Right cardiac atrium (tissue), 5 donors: ENCODE data around the gene WDR20. TPM values are rescaled to one million over a fixed set of nuclear protein-coding genes. Genes with fewer than 3 reads are reported as not detected.

Experiments
- ATAC-seq, 2 donors: fragments of 200-7000 bp; cut with Tn5 transposase; one replicate each; pipeline versions ENCODE4 v1.8.0 to v1.9.1; 2020; ENCODE audit warnings: moderate library complexity in 2 of 2, mild to moderate bottlenecking in 1 of 2
- DNase-seq, 3 donors: peaks; one replicate each; pipeline ENCODE4 v3.0.0-alpha.2; 2020
- H3K27ac ChIP-seq: one replicate; pipeline ENCODE4 v1.5.1; 2013; ENCODE audit warnings: mild to moderate bottlenecking, low read length, control low read depth, moderate library complexity
- H3K27me3 ChIP-seq: one replicate; pipeline ENCODE4 v1.6.1; 2013; ENCODE audit not compliant: control insufficient read depth, insufficient read depth
- H3K4me1 ChIP-seq: one replicate; pipeline ENCODE4 v1.6.1; 2013; ENCODE audit warnings: low read length; ENCODE audit not compliant: control insufficient read depth, insufficient read depth
- H3K4me3 ChIP-seq: one replicate; pipeline ENCODE4 v1.5.1; 2013; ENCODE audit warnings: low read length, control low read depth
- H3K9me3 ChIP-seq: one replicate; pipeline ENCODE4 v1.6.1; 2013; ENCODE audit warnings: low read length; ENCODE audit not compliant: control insufficient read depth
- WGBS: extraction: QIAGEN DNeasy Blood & Tissue Kit; methylation state at CpG from one replicate; pipeline ENCODE4 v1.1.7; 2013; 5-methylcytosine and 5-hydroxymethylcytosine counted together
- intact Hi-C, 4 donors: fragments of 100-400 bp; cut with DNase I; formaldehyde crosslinking; loops; one replicate each; pipeline versions ENCODE4 v1.11.0 to v1.14.0; 2022 to 2023
- polyA plus RNA-seq: library from polyadenylated mRNA; stranded (reverse); fragments of 200-250 nt; gene quantifications from one replicate; pipeline ENCODE4 v1.2.3, GENCODE V29; 2013
- total RNA-seq, 4 donors: library from RNA; stranded (reverse); fragmentation: NEBNext Ultra II Directional; extraction: Animal tissue kit (Norgen Biotek cat#: 25700); gene quantifications; one replicate each; pipeline ENCODE4 v1.2.1, GENCODE V29; 2021
- donor health status: healthy with polysubstance abuse.
- donor health status: DM: no; HTN: yes; CAD: no.
- donor health status: DM: no; HTN: no; CAD: no.
- donor health status: DM: no; HTN: yes; CAD: no; lungs with severe emphysema.
- donor health status: DM: yes; HTN: yes; CAD: no.

Gene WDR20
- total and polyA plus RNA-seq, 5 donors: 13.2 to 27.3 (median 22.0) TPM

DNA sequence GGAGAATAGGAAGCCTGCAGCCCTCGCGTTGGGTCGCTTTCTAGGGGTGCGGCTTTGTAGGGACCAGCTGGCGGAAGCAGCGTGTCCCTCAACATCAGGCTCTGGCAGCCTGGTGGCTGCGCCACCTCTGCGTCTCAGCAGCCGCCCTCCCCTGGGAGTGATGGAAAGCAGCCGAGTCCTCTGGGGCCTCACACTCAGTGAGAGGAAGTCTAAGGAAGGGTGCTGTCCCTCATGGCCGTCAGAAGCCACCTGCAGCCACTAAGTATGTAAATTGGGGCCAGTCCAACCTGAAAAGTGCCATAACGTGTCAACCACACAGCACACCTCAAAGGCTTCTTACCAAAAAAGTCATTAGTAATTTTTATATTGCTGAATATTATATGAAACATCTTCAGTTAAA, 80.3 kb downstream of the WDR20 start:
- no peaks in the 10 kb centered on the region for H3K9me3 ChIP-seq
- WGBS: 89% methylated on average over 12 of the region's 12 CpGs
- DNase-seq: no peak
- no peaks in the 10 kb centered on the region for H3K27me3 ChIP-seq
- H3K27ac ChIP-seq: no peak overlapping the region
- no peak for ATAC-seq
- intact Hi-C loops: no loop called here
- no peak overlapping the region for H3K4me3 ChIP-seq
- peaks cover 3% of the 10 kb centered on the region for H3K4me1 ChIP-seq

DNA sequence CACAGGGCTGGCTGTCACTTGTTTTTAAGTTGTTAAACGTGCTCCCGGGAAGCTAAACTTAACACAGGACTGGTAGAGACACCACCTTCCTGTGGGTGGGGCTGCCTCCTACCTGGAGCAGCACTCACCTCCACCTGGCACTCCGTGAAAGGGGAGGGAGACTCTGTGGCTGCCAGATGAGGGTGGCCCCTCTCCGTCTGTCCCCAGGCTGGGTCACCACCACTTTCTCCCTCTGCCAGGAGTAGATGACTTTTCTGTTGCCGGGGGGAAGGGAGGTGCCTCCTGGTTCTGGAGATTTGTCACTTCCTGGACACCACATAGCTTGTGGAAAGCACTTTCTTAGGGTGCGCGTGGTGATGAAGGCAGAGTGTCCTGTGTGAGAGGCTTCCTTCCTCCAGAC, 81.3 kb downstream of the WDR20 start:
- 49% methylated on average over 7 of the region's 7 CpGs for WGBS
- ATAC-seq (peak in 1 of 2 donors; percentile 53), DNase-seq (no peak)
- intact Hi-C loops: no loop called here
- Histone ChIP-seq H3K27me3 (no peaks in the 10 kb centered on the region), H3K27ac (no peak overlapping the region), H3K4me1 (peaks cover 3% of the 10 kb centered on the region), H3K4me3 (no peak overlapping the region), H3K9me3 (no peaks in the 10 kb centered on the region)

DNA sequence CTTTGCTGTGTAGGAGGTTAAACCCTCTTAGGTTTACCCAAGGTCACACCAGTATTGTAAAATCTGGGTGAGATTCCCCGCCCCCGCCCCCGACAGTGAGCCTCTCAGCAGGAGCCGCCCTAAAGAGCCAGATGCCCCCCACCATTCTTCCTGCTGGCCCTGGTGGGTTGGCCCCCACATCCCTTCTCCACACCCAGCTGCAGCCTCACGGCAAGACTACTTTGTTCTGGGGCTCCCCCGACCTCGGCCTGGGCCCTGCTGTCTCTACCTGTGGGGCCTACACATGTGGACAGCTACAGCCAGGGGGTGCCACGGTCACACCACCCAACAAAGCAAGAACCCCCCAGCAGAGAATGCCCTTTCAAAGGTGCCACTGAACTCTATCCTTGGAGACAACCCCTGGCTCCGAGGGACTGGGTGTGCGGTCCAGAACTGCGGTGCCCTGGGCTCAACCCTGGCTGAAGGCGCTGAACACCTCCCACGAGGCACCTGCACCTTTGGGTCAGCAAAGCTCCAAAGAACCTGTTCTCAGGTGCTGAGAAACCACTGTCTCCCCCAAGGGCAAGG, 82.4 kb downstream of the WDR20 start:
- no peak overlapping the region for H3K27ac ChIP-seq
- no peaks in the 10 kb centered on the region for H3K27me3 ChIP-seq
- H3K4me1 ChIP-seq: peaks cover 3% of the 10 kb centered on the region
- H3K9me3 ChIP-seq: no peaks in the 10 kb centered on the region
- no peak overlapping the region for H3K4me3 ChIP-seq
- no peak for DNase-seq
- ATAC-seq: no peak
- WGBS: 91% methylated on average over 13 of the region's 13 CpGs
- intact Hi-C loops: no loop called here

DNA sequence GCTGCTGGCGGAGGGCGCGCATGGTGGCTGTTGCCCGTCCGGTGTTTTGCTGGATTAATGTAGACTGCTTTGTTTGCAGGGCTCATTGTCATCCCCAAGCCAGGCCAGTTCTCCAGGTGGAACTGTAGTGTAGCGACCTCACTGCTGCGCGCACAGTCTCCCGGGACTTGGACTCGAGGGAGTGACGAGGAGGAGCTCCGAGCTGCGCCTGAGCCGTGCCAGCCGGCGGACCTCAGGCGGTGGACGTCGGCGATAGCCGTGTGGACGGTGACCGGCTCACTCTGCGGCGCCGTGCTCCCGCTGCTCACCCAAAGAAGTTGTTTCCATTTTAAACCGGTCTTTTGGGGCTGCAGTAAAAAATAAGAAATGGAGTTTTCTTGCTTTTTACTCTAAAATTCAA, 83.1 kb downstream of the WDR20 start:
- no peak for ATAC-seq
- DNase-seq: no peak
- Histone ChIP-seq H3K9me3 (no peaks in the 10 kb centered on the region), H3K27me3 (no peaks in the 10 kb centered on the region), H3K27ac (no peak overlapping the region), H3K4me3 (no peak overlapping the region), H3K4me1 (peaks cover 5% of the 10 kb centered on the region)
- 93% methylated on average over 28 of the region's 28 CpGs for WGBS
- intact Hi-C loops: no loop called here

DNA sequence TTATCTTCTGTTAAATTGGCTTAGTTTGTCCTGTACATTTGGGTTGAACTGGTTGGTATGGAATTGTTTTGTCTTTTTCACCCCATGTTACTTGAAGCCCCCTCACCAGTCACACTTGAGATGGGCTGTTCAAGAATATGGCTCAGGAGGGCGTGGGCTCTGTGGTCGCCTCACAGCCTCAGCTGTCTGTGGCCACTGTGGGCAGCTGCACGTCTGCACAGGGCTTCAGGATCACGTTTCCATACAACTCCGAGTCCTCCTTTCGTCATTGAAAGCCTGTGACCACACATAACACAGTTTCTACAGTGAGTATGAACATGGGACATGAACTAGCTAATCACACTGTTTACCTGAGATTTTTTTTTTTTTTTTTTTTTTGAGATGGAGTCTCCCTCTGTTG, 84.0 kb downstream of the WDR20 start:
- Histone ChIP-seq H3K4me1 (peaks cover 2% of the 10 kb centered on the region), H3K27me3 (no peaks in the 10 kb centered on the region), H3K4me3 (no peak overlapping the region), H3K9me3 (no peaks in the 10 kb centered on the region), H3K27ac (no peak overlapping the region)
- intact Hi-C loops: no loop called here
- ATAC-seq (no peak), DNase-seq (no peak)
- WGBS: 92% methylated on average over 6 of the region's 6 CpGs

DNA sequence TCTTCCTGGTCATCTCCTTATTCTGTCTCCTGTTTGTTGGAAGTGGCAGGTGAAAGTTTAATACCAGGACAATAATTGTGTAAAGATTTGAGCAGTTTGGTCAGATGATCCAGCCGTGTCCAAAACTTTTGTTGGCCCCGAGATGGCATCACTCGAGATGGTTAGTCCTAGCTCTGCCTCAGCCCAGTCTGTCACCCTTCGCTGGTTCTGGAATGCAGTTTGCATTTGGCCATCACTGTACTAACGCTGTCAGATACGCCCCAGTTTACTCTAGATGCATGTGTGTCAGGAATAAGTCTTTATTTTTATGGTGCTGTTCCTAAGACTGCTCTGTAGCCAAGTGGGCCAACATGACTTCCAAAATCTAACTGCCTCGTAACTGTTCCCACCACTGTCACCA, 85.7 kb downstream of the WDR20 start:
- no peak overlapping the region for H3K4me3 ChIP-seq
- 94% methylated on average over 7 of the region's 7 CpGs for WGBS
- ATAC-seq: no peak
- DNase-seq: no peak
- intact Hi-C loops: no loop called here
- H3K9me3 ChIP-seq: no peaks in the 10 kb centered on the region
- peaks cover 2% of the 10 kb centered on the region for H3K4me1 ChIP-seq
- no peak overlapping the region for H3K27ac ChIP-seq
- H3K27me3 ChIP-seq: no peaks in the 10 kb centered on the region

DNA sequence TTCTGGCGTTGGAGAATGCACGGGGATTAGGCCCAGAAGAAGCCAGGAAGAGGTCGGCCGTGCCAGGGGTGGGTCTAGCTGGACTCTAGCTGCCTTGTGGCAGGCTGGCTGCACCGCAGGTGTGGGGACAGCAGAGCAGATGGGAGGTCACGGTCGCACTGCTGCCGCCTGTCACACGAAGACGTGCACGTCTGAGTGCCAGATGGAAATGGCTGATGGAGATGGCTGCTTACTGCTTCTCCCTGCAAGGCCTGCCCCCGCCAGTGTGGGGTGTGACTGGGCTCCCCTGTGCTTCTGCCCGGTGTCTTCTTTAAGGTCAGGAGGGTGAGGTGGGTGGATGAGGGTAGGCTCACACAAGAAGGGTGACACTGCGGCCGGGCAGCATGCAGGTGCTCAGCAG, 86.2 kb downstream of the WDR20 start:
- Histone ChIP-seq H3K27me3 (no peaks in the 10 kb centered on the region), H3K4me1 (peaks cover 2% of the 10 kb centered on the region), H3K27ac (no peak overlapping the region), H3K4me3 (no peak overlapping the region), H3K9me3 (no peaks in the 10 kb centered on the region)
- 79% methylated on average over 15 of the region's 15 CpGs for WGBS
- intact Hi-C loops: no loop called here
- no peak for ATAC-seq
- DNase-seq: no peak

DNA sequence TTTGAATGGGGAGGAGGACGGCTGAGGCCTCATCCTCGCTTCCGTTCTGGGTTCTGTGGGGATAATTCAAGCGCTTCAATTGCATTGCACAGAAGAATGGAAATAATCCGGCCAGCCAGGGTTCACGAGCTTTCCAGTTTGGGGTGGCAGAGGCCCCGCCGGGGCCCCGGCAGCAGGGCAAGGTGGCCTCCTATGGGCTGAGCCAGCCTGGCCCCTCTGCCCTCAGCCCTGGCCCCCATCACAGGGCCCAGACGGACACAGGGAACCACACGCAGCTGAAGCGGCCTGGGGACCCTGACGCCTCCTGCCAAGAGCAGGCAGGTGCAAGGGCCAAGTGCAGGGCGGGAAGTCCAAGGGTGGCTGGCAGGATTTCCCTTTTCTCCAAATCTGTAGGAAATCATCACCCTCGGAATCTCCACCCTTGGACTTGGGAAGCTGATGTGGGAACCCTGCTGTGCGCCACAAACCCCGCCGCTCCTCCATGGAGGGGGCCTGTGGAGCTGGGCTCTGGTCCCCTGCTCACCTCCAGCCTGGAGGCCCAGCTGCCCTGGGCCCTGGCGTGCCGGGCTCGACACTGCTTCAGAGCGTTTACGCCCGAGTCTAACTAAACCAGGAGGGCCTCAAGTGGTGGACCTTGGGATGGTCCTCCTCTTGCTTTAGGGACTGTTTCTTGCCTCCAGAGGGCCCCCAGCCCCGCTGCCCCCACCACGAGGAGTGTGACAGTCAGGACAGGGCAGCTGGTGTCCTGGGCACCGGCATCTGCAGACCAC, 86.8 kb downstream of the WDR20 start:
- H3K27me3 ChIP-seq: no peaks in the 10 kb centered on the region
- H3K4me1 ChIP-seq: peaks cover 2% of the 10 kb centered on the region
- no peak overlapping the region for H3K27ac ChIP-seq
- intact Hi-C loops: no loop called here
- H3K9me3 ChIP-seq: no peaks in the 10 kb centered on the region
- WGBS: 82% methylated on average over 27 of the region's 27 CpGs
- DNase-seq (no peak), ATAC-seq (no peak)
- no peak overlapping the region for H3K4me3 ChIP-seq

DNA sequence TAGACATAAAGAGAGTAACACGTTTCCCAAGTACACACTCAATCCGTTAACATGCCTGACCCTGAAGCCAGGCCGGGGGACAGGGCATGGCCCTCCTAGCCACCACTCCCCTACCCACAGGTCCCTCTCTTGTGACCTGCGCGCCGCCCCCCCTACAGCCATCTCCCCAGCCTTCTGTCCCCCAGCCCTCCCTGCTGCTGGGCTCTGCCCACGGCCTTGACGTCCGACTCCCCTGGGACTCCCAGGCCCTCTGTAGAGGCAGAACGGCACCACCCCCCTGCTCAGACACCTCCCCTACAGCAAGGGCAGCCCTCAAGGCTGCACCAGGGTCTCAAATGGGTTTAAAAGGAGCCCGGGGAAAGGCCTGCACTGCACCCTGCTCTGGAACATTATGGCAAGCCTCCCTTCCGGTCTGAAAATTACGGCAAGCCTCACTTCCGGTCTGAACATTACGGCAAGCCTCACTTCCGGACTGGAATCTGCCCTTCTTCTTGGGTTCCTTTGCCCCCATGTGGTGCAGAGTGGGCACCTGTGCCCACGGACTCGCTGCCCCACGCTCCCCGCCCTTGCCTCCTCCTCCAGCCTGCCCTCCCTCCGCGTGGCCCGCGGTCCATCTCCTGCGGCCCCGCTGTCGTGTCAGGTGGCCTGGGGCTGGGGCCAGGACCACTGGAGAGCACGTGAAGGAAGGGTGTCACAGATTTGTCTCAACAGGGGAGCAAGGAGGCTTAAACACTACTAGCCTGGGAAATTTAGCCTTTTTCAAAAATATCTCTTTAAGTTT, 87.7 kb downstream of the WDR20 start:
- WGBS: 73% methylated on average over 28 of the region's 28 CpGs

GRCh38 chr14:102229071-102229738, 89.5 kb downstream of the WDR20 start:
- ATAC-seq: no peak
- intact Hi-C loops: no loop called here
- 94% methylated on average over 43 of the region's 43 CpGs for WGBS

More for the DNA sequence above, 87.7 kb downstream of the WDR20 start:
- Histone ChIP-seq H3K27ac (no peak overlapping the region), H3K4me3 (no peak overlapping the region), H3K27me3 (no peaks in the 10 kb centered on the region), H3K9me3 (no peaks in the 10 kb centered on the region), H3K4me1 (peaks cover 2% of the 10 kb centered on the region)
- DNase-seq (no peak), ATAC-seq (peak; percentile 28 to 57)
- intact Hi-C loops: no loop called here

GRCh38 chr14:102229739-102230092, 90.0 kb downstream of the WDR20 start:
- 93% methylated on average over 9 of the region's 9 CpGs for whole genome bisulfite sequencing
- no peak overlapping the region for H3K4me3 ChIP-seq

More at GRCh38 chr14:102229071-102229738, 89.5 kb downstream of the WDR20 start:
- Histone ChIP-seq H3K27ac (no peak overlapping the region), H3K27me3 (no peaks in the 10 kb centered on the region), H3K9me3 (no peaks in the 10 kb centered on the region), H3K4me1 (peaks cover 2% of the 10 kb centered on the region), H3K4me3 (no peak overlapping the region)
- no peak for DNase-seq

More at GRCh38 chr14:102229739-102230092, 90.0 kb downstream of the WDR20 start:
- intact Hi-C loops: loop anchor here in 1 of 4 donors (5.0 kb wide), 1 partner anchor 83 kb away; no protein-coding TSS in a partner anchor
- no peaks in the 10 kb centered on the region for H3K9me3 ChIP-seq
- ATAC-seq (no peak), DNase-seq (no peak)
- no peaks in the 10 kb centered on the region for H3K27me3 ChIP-seq
- H3K27ac ChIP-seq: no peak overlapping the region
- peaks cover 2% of the 10 kb centered on the region for H3K4me1 ChIP-seq
